Ishikawa (cell line): ENCODE results near the gene RNF141.

Experiments
- CEBPB ChIP-seq: IDR thresholded peaks from 2 replicates; pipeline ENCODE4 v1.6.1; 2012
- CREB1 ChIP-seq: IDR thresholded peaks from 2 replicates; pipeline ENCODE4 v1.6.1; 2012; ENCODE audit warnings: low read depth
- EGR1 ChIP-seq: IDR thresholded peaks from 2 replicates; pipeline ENCODE4 v1.6.1; 2012
- EP300 ChIP-seq: IDR thresholded peaks from 2 replicates; pipeline ENCODE4 v1.6.1; 2012; ENCODE audit warnings: borderline replicate concordance
- RAD21 ChIP-seq: IDR thresholded peaks from 2 replicates; pipeline ENCODE4 v1.6.1; 2012; ENCODE audit warnings: low read depth
- REST ChIP-seq: IDR thresholded peaks from 2 replicates; pipeline ENCODE4 v1.6.1; 2012; ENCODE audit warnings: low read depth, mild to moderate bottlenecking
- TAF1 ChIP-seq: IDR thresholded peaks from 2 replicates; pipeline ENCODE4 v1.6.1; 2012; ENCODE audit warnings: low read depth, mild to moderate bottlenecking
- TEAD4 ChIP-seq: IDR thresholded peaks from 2 replicates; pipeline ENCODE4 v1.6.1; 2012
- YY1 ChIP-seq: IDR thresholded peaks from 2 replicates; pipeline ENCODE4 v1.6.1; 2012; ENCODE audit warnings: low read depth

- TF ChIP-seq EP300: no peak
- no peak for TF ChIP-seq TAF1
- TF ChIP-seq EGR1: no peak
- TF ChIP-seq TEAD4: no peak
- no peak for TF ChIP-seq REST
- TF ChIP-seq YY1: no peak
- no peak for TF ChIP-seq CEBPB
- no peak for TF ChIP-seq RAD21
- TF ChIP-seq CREB1: no peak
These were observed 31.5 kb upstream of the RNF141 start for GRCh38 chr11:10572533-10572932.
